ENCODE data around the gene TRA2B.
"Not testable (repeated sequence)": the region's sequence is repeated elsewhere in the genome, so short reads cannot be mapped to it uniquely, and the experiment has no call there.

The TRA2B gene

GRCh38 chr3:185927501-185928200, 10.2 kb downstream of the TRA2B start:
- no peak for DNase-seq (ENCODE audit: low read depth)

GRCh38 chr3:185926445-185926844, 11.4 kb downstream of the TRA2B start:
- DNase-seq (ENCODE audit: low read depth) = no peak

GRCh38 chr3:185925353-185925752, 12.5 kb downstream of the TRA2B start:
- no peak for DNase-seq (ENCODE audit: low read depth)

- DNase-seq (ENCODE audit: low read depth) = no peak
These were observed 13.4 kb downstream of the TRA2B start for GRCh38 chr3:185924375-185924774.

- DNase-seq (ENCODE audit: low read depth) = no peak
These were observed 17.6 kb downstream of the TRA2B start for GRCh38 chr3:185920184-185920583.

- no peak for DNase-seq (ENCODE audit: low read depth)
These were observed 21.6 kb downstream of the TRA2B start for GRCh38 chr3:185916042-185916833.

- no peak for DNase-seq (ENCODE audit: low read depth)
These were observed 22.2 kb downstream of the TRA2B start for GRCh38 chr3:185915642-185916041.

- no peak for DNase-seq (ENCODE audit: low read depth)
These were observed 22.7 kb downstream of the TRA2B start for GRCh38 chr3:185914911-185915629.

GRCh38 chr3:185912929-185913901, 24.6 kb downstream of the TRA2B start:
- no peak for DNase-seq (ENCODE audit: low read depth)

GRCh38 chr3:185912512-185912911, 25.3 kb downstream of the TRA2B start:
- DNase-seq (ENCODE audit: low read depth) = no peak

- not testable (repeated sequence) for DNase-seq (ENCODE audit: low read depth)
These were observed 26.8 kb downstream of the TRA2B start for GRCh38 chr3:185911076-185911448.

- DNase-seq (ENCODE audit: low read depth) = not testable (repeated sequence)
These were observed 27.3 kb downstream of the TRA2B start for GRCh38 chr3:185910322-185911075.

GRCh38 chr3:185909913-185910312, 27.9 kb downstream of the TRA2B start:
- DNase-seq (ENCODE audit: low read depth) = not testable (repeated sequence)

- no peak for DNase-seq (ENCODE audit: low read depth)
These were observed 37.6 kb downstream of the TRA2B start for GRCh38 chr3:185900228-185900627.

- DNase-seq (ENCODE audit: low read depth) = no peak
These were observed 41.2 kb downstream of the TRA2B start for GRCh38 chr3:185896636-185897035.

GRCh38 chr3:185887066-185887465, 50.7 kb downstream of the TRA2B start:
- no peak for DNase-seq (ENCODE audit: low read depth)

- no peak for DNase-seq (ENCODE audit: low read depth)
These were observed 53.2 kb downstream of the TRA2B start for GRCh38 chr3:185884641-185885040.

GRCh38 chr3:185881926-185882325, 55.9 kb downstream of the TRA2B start:
- DNase-seq (ENCODE audit: low read depth) = no peak

GRCh38 chr3:185880600-185880999, 57.2 kb downstream of the TRA2B start:
- no peak for DNase-seq (ENCODE audit: low read depth)

GRCh38 chr3:185878920-185879319, 58.9 kb downstream of the TRA2B start:
- DNase-seq (ENCODE audit: low read depth) = no peak

GRCh38 chr3:185874119-185874518, 63.7 kb downstream of the TRA2B start:
- no peak for DNase-seq (ENCODE audit: low read depth)
